Activated CD4-positive, alpha-beta memory T cell treated with anti-CD3 and anti-CD28 coated beads for 36 hours (primary cell): ENCODE measurements around the gene LETMD1. TPM values are rescaled to one million over a fixed set of nuclear protein-coding genes. Genes with fewer than 3 reads are reported as not detected.
"Not testable (repeated sequence)": the region's sequence is repeated elsewhere in the genome, so short reads cannot be mapped to it uniquely, and the experiment has no call there.

Experiments used
- CTCF ChIA-PET: fragments of 350-600 bp; sonication (Branson Sonifier 250); formaldehyde crosslinking; loops from one replicate; lab custom pipeline; 2021; ENCODE audit warnings: antibody characterized with exemption, inconsistent platforms; lab: Charles Lee
- POLR2A ChIA-PET: fragments of 350-600 bp; sonication (Branson Sonifier 250); formaldehyde crosslinking; loops from one replicate; lab custom pipeline; 2021; ENCODE audit warnings: antibody characterized with exemption; lab: Charles Lee
- DNase-seq: peaks from one replicate; pipeline ENCODE4 v3.0.0-alpha.2; 2020
- H3K27ac Mint-ChIP-seq: one replicate; pipeline ENCODE4 v1.8.0; 2021; ENCODE audit warnings: mixed read lengths
- H3K27me3 Mint-ChIP-seq: one replicate; pipeline ENCODE4 v1.8.0; 2021; ENCODE audit warnings: mixed read lengths
- H3K36me3 Mint-ChIP-seq: one replicate; pipeline ENCODE4 v1.8.0; 2021; ENCODE audit warnings: mixed read lengths
- H3K4me1 Mint-ChIP-seq: one replicate; pipeline ENCODE4 v1.8.0; 2021; ENCODE audit warnings: low read depth, mixed read lengths
- H3K4me3 Mint-ChIP-seq: one replicate; pipeline ENCODE4 v1.8.0; 2021; ENCODE audit warnings: mild to moderate bottlenecking, mixed read lengths
- H3K9me3 Mint-ChIP-seq: one replicate; pipeline ENCODE4 v1.8.0; 2021; ENCODE audit warnings: mixed read lengths
- intact Hi-C: fragments of 100-400 bp; cut with micrococcal nuclease; formaldehyde crosslinking; loops from one replicate; pipeline ENCODE4 v1.15.1; 2023
- total RNA-seq, 2 experiments: library from RNA; stranded (reverse); gene quantifications; one replicate each; pipeline ENCODE4 v1.2.3, GENCODE V29; 2021

LETMD1 gene
- total RNA-seq, 2 experiments from 2014 or later = 79.8 to 84.0 TPM

DNA sequence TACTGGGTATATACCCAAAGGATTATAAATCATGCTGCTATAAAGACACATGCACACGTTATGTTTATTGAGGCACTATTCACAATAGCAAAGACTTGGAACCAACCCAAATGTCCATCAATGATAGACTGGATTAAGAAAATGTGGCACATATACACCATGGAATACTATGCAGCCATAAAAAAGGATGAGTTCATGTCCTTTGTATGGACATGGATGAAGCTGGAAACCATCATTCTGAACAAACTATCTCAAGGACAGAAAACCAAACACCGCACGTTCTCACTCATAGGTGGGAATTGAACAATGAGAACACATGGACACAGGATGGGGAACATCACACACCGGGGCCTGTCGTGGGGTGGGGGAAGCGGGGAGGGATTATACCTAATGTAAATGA is 30.7 kb downstream of the LETMD1 start:
- DNase-seq, H3K27ac Mint-ChIP-seq, H3K36me3 Mint-ChIP-seq, intact Hi-C loops, POLR2A ChIA-PET, H3K9me3 Mint-ChIP-seq, CTCF ChIA-PET, H3K27me3 Mint-ChIP-seq, H3K4me3 Mint-ChIP-seq: not testable (repeated sequence)
- peaks cover 50% of the 10 kb centered on the region for H3K4me1 Mint-ChIP-seq

DNA sequence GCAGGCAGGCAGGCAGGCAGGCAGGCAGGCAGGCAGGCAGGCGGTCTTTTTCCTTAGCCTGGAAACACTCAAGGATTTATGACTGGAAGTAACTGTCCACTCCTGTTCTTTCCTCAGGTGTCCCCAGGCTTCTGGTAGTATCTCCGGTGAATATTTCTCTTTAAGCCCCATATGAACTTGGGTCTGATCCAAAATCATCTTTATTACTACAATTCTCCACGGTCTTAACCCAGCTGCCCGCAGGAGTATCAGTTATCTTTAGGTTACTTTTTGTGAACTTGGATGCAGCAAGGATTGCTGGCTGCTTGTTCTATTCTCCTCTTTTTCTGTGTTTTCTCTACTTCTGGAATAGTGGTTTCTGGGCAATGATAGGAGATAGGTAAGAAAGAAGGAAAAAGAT is 32.0 kb downstream of the LETMD1 start:
- Mint-ChIP-seq H3K36me3 (peaks cover 9% of the 10 kb centered on the region), H3K4me3 (no peak overlapping the region), H3K4me1 (peaks cover 50% of the 10 kb centered on the region), H3K27me3 (no peaks in the 10 kb centered on the region), H3K27ac (no peak overlapping the region), H3K9me3 (no peaks in the 10 kb centered on the region)
- intact Hi-C loops = loop anchor here (5.0 kb wide), 1 partner anchor 242 kb away; the partner anchor contains the start of gene BIN2
- ChIA-PET CTCF (interaction anchor here (1.0 kb wide), 1 partner anchor 172 kb away, joined by 4 read pairs; no protein-coding TSS in a partner anchor), POLR2A (no interaction called here)
- no peak for DNase-seq

DNA sequence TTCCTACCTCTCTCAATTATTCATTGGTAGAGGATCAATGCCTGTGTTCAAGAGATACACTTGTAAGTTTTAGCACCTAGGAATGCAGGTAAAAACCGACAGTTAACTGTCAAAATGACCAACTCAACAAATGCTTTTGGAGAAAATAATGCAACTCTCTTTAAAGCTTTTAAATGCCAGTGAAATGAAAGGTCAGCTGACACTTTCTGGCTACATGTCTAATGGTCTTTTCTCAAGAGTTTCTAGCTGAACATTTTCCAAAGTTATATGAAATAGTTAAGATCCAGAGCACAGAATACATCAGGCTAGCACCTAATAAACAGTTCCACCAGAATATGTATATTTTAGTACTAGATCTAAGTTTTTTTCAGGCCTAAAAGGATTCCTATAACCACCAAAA is 33.3 kb downstream of the LETMD1 start:
- intact Hi-C loops = loop anchor here (5.0 kb wide), 1 partner anchor 241 kb away; the partner anchor contains the start of gene BIN2
- no peak for DNase-seq
- Mint-ChIP-seq H3K4me3 (no peak overlapping the region), H3K27me3 (no peaks in the 10 kb centered on the region), H3K4me1 (peaks cover 45% of the 10 kb centered on the region), H3K9me3 (no peaks in the 10 kb centered on the region), H3K27ac (no peak overlapping the region), H3K36me3 (peaks cover 11% of the 10 kb centered on the region)
- ChIA-PET POLR2A (interaction anchor here (0.7 to 1.2 kb wide), 3 partner anchors 9 to 55 kb away, joined by 3 to 4 read pairs (median 3); partner anchors contain the start of genes LETMD1 and SLC11A2), CTCF (interaction anchor here (0.6 to 0.8 kb wide), 2 partner anchors 25 to 95 kb away, joined by 3 to 5 read pairs; no protein-coding TSS in a partner anchor)

DNA sequence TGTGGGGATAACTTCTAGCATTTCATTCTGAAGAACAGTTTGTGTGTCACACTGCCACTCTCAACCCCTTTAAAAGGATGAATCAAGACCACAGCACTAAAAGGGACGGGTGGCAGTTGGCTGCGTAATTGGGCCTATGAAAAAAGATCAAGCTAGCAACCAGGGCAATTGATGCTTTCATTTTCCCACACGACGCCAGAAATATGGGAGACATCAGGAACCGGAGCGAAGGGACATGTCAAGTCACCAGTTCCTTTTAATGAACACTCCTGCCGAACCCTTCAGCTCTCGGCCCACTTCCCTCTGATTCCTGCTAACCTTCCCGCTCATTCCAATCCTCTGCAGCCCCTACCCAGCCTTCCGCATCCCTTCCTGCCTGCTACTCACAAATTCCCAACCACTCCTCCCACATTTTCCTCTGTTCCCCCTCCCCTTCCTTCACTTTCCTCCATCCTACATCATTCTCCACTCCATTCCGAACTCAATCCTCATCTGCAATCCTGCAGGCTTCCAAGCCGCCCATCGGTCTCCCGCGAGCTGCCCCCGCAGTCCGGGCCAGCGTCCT is 34.5 kb downstream of the LETMD1 start:
- intact Hi-C loops = loop anchor here (1.0 to 5.0 kb wide), 8 partner anchors 34 to 286 kb away; partner anchors contain the start of genes BIN2, DAZAP2, LETMD1 and SLC11A2
- H3K36me3 Mint-ChIP-seq = peaks cover 11% of the 10 kb centered on the region
- CTCF ChIA-PET = interaction anchor here (1.3 kb wide), 1 partner anchor 258 kb away, joined by 4 read pairs; no protein-coding TSS in a partner anchor
- H3K27ac Mint-ChIP-seq = peak overlapping the region; percentile 83
- no peaks in the 10 kb centered on the region for H3K27me3 Mint-ChIP-seq
- H3K4me1 Mint-ChIP-seq = peaks cover 48% of the 10 kb centered on the region
- POLR2A ChIA-PET = interaction anchor here (0.8 to 1.9 kb wide), 9 partner anchors 8 to 319 kb away, joined by 3 to 13 read pairs (median 4); partner anchors contain the start of genes ATF1, LETMD1, POU6F1 and SLC11A2
- peak overlapping the region; percentile 91 for H3K4me3 Mint-ChIP-seq
- DNase-seq = peak; percentile 57
- H3K9me3 Mint-ChIP-seq = no peaks in the 10 kb centered on the region

DNA sequence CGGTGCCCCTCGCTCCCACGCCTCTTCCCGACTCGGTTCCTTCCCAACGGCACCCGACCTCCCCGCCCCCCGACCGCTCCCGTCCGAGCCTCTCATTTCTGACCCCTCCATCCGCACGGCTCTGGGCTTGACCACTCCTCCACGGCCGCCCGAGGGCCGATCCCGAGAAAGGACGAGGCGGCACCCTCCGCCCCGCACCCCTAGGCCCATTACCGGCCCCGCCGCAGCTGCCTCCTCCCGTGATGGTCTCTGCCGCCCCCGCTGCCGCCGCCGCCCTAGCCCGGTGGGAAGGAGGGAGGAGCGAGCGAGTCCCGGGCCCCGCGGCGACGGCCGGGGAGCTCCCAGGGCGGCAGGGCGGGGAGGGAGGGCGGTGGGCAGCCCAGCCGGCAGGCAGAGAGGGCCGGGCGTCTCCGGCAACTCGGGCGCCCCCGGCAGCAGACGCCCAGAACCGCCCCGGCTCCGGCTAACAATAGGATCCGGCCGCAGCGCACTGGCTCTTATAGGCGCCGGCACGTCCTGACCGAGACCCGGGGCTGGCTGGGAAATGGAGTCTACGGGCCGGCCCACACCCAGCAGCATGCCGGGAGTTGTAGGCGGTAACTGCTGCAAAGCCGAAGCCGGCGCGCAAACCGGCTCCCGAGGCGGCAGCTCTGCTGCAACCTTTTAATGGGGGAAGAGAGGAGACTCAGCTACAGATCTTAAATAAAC is 35.2 kb downstream of the LETMD1 start, which contains the start of gene CSRNP2:
Gene CSRNP2, minus strand, starts transcription at position 471 of the 708 bp plus-strand sequence. CDS start 7,035 bp downstream, outside the sequence.
- H3K4me1 Mint-ChIP-seq = peaks cover 46% of the 10 kb centered on the region
- intact Hi-C loops = loop anchor here (1.0 to 5.0 kb wide), 7 partner anchors 35 to 285 kb away; partner anchors contain the start of genes BIN2, DAZAP2, LETMD1 and SLC11A2
- DNase-seq = peak; percentile 97
- H3K9me3 Mint-ChIP-seq = no peaks in the 10 kb centered on the region
- peaks cover 11% of the 10 kb centered on the region for H3K36me3 Mint-ChIP-seq
- ChIA-PET CTCF (interaction anchor here (0.9 to 1.3 kb wide), 3 partner anchors 136 to 258 kb away, joined by 3 to 4 read pairs (median 3); no protein-coding TSS in a partner anchor), POLR2A (interaction anchor here (0.8 to 1.9 kb wide), 14 partner anchors 8 to 320 kb away, joined by 3 to 13 read pairs (median 4); partner anchors contain the start of genes ATF1, DAZAP2, LETMD1 and POU6F1)
- H3K4me3 Mint-ChIP-seq = peak within 1 kb of the TSS; percentile 91
- no peaks in the 10 kb centered on the region for H3K27me3 Mint-ChIP-seq
- peak within 1 kb of the TSS; percentile 83 for H3K27ac Mint-ChIP-seq

DNA sequence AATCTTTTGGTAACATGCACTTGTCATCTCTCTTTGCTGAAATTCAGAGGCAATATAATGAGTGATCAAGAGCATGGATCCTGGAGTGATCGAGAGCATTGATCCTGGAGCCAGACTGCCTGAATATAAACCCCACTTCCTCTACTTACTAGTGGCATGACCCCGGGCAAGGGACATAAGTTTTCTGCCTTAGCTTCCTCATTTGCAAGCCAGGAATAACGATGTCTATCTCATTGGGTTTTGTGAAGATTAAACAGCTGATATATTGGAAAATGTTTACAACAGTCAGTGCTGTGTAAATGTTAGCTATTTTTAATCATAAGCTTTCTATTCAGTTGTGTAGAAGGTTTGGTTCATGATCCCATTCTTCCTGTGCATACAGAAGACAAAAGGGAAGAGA is 37.6 kb downstream of the LETMD1 start:
- Mint-ChIP-seq H3K27me3 (no peaks in the 10 kb centered on the region), H3K36me3 (peaks cover 1% of the 10 kb centered on the region), H3K27ac (no peak overlapping the region), H3K4me3 (no peak overlapping the region), H3K4me1 (peaks cover 41% of the 10 kb centered on the region), H3K9me3 (no peaks in the 10 kb centered on the region)
- CTCF ChIA-PET = interaction anchor here (1.0 kb wide), 1 partner anchor 320 kb away, joined by 3 read pairs; no protein-coding TSS in a partner anchor
- POLR2A ChIA-PET = no interaction called here
- intact Hi-C loops = no loop called here
- no peak for DNase-seq

DNA sequence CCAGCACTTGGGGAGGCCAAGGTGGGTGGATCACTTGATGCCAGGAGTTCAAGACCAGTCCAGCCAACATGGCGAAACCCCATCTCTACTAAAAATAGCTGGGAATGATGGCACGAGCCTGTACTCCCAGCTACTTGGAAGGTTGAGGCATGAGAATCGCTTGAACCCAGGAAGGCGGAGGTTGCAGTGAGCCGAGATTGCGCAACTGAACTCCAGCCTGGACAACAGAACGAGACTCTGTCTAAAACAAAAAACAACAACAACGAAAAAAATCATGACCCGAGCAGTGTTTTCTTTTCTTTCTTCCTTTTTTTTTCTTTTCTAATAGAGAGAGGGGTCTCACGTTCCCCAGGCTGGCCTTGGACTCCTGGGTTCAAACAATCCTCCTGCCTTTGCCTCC is 38.8 kb downstream of the LETMD1 start:
- H3K9me3 Mint-ChIP-seq = no peaks in the 10 kb centered on the region
- H3K27me3 Mint-ChIP-seq = no peaks in the 10 kb centered on the region
- no peak for DNase-seq
- no peak overlapping the region for H3K4me3 Mint-ChIP-seq
- no peak overlapping the region for H3K27ac Mint-ChIP-seq
- ChIA-PET POLR2A (no interaction called here), CTCF (no interaction called here)
- intact Hi-C loops = loop anchor here (1.0 kb wide), 1 partner anchor 115 kb away; no protein-coding TSS in a partner anchor
- peaks cover 1% of the 10 kb centered on the region for H3K36me3 Mint-ChIP-seq
- peaks cover 32% of the 10 kb centered on the region for H3K4me1 Mint-ChIP-seq

DNA sequence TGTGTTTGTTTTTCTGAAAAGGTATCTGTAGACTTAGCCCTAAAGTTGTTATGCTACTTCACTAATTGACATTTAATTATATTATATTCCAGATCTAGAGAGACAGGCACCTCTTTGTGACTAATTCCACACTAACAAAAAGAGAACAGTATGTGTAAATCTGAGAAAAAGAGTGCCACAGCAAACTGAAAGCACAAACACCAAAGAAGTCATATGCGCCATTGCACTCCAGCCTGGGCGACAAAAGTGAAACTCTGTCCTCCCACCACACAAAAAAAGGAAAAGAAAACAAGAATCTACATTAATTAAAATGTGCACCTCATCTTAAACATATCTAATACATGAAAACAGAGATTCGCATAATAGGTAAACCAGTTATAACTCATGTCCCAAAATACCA is 39.7 kb downstream of the LETMD1 start:
- intact Hi-C loops = loop anchor here (1.0 kb wide), 1 partner anchor 114 kb away; no protein-coding TSS in a partner anchor
- Mint-ChIP-seq H3K27ac (peak overlapping the region; percentile 21), H3K9me3 (no peaks in the 10 kb centered on the region), H3K36me3 (peaks cover 1% of the 10 kb centered on the region), H3K27me3 (no peaks in the 10 kb centered on the region), H3K4me3 (no peak overlapping the region), H3K4me1 (peaks cover 23% of the 10 kb centered on the region)
- peak; percentile 66 for DNase-seq
- POLR2A ChIA-PET = no interaction called here
- CTCF ChIA-PET = no interaction called here

DNA sequence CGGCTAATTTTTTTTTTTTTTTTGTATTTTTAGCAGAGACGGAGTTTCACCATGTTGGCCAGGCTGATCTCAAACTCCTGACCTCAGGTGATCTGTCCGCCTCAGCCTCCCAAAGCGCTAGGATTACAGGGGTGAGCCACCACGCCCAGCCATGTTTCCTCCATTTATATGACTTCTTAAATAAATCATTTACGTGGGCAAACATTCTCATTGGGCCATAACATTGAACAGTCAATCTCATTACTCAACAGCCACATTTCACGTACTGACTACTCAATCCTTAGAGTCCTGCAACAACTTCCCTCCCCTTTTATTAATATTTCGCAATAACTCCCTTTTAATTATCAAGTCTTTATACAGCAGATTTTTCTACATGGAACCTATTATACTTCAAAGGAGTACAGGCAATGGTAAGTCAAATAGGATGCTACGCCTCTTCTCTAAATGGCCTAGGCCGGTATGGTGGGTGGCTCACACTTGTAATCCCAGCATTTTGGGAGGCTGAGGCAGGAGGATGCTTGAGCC is 42.6 kb downstream of the LETMD1 start:
- no peaks in the 10 kb centered on the region for H3K9me3 Mint-ChIP-seq
- peaks cover 20% of the 10 kb centered on the region for H3K4me1 Mint-ChIP-seq
- DNase-seq = no peak
- H3K36me3 Mint-ChIP-seq = peaks cover 15% of the 10 kb centered on the region
- ChIA-PET CTCF (no interaction called here), POLR2A (no interaction called here)
- H3K4me3 Mint-ChIP-seq = no peak overlapping the region
- H3K27me3 Mint-ChIP-seq = no peaks in the 10 kb centered on the region
- no peak overlapping the region for H3K27ac Mint-ChIP-seq
- intact Hi-C loops = no loop called here

DNA sequence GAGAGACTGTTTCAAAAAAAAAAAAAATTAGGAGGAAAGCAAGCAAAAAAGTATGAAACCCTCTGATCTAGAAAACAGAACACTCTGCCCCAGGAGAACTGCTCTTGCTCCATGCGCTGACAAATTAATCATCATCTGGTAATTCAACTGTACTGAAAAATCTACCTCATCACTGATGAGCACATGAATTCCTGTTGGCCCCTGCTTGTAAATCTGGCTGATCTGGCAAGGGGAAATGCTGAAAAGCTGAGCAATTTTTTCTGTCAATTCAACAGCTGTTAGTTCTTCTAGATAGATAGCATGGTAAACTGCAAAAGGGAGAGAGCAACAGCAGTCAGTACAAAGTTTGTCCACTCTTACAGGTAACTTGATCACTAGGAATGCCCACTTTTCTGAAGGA is 50.5 kb downstream of the LETMD1 start:
- H3K36me3 Mint-ChIP-seq = peaks cover 40% of the 10 kb centered on the region
- CTCF ChIA-PET = no interaction called here
- POLR2A ChIA-PET = interaction anchor here (0.7 kb wide), 1 partner anchor 910 kb away, joined by 3 read pairs; no protein-coding TSS in a partner anchor
- DNase-seq = no peak
- no peaks in the 10 kb centered on the region for H3K27me3 Mint-ChIP-seq
- no peak overlapping the region for H3K27ac Mint-ChIP-seq
- peaks cover 3% of the 10 kb centered on the region for H3K4me1 Mint-ChIP-seq
- no peak overlapping the region for H3K4me3 Mint-ChIP-seq
- H3K9me3 Mint-ChIP-seq = no peaks in the 10 kb centered on the region
- intact Hi-C loops = no loop called here

DNA sequence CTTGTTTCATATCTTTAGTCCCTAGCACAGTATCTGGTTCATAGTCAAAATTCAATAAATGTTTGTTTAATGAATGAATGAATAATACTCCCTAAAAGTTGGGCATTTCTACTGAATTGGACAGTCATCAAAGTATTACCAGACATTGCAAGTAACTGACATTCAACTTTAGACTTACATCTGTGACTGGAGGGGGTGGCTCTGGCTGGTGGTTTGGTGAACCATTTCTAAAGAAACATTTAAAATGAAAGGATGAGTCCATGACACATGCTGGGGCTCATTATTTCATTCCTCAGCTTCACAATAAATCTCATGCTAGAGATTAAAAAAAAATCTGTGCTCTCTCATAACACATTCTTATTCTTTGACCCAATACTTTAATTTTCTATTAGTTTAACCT is 55.9 kb downstream of the LETMD1 start:
- H3K27me3 Mint-ChIP-seq = no peaks in the 10 kb centered on the region
- H3K9me3 Mint-ChIP-seq = no peaks in the 10 kb centered on the region
- peaks cover 9% of the 10 kb centered on the region for H3K4me1 Mint-ChIP-seq
- peak; percentile 51 for DNase-seq
- CTCF ChIA-PET = interaction anchor here (1.3 kb wide), 1 partner anchor 149 kb away, joined by 3 read pairs; no protein-coding TSS in a partner anchor
- H3K36me3 Mint-ChIP-seq = peaks cover 36% of the 10 kb centered on the region
- H3K27ac Mint-ChIP-seq = peak overlapping the region; percentile 69
- POLR2A ChIA-PET = no interaction called here
- H3K4me3 Mint-ChIP-seq = no peak overlapping the region
- intact Hi-C loops = no loop called here
